ENCODE measurements around the gene FAF1. TPM values are rescaled to one million over a fixed set of nuclear protein-coding genes. Genes with fewer than 3 reads are reported as not detected.

The FAF1 gene
- total RNA-seq, 2 donors from 2014 or later, result 60.3 to 66.7 TPM

DNA sequence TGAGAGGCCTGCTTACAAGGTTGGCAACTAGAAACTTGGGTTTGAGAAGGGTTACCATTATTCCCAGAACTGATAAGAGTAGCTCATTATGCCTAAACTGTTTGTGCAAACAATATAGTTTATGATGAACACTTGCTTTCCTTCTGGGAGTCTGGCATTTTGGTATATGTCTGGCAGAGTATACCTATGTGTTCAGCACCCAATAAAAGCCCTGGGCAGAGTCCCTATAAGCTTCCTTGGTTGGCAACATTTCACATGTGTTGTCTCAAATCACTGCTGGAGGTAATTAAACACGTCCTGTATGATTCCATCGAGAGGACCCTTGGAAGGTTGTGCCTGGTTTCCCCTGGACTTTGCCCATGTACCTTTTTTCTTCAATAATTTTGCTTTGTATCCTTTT lies 497.1 kb downstream of the FAF1 start:
- H3K4me3 ChIP-seq, result no peak overlapping the region
- H3K4me1 ChIP-seq, result no peaks in the 10 kb centered on the region
- H3K9me3 ChIP-seq, result no peaks in the 10 kb centered on the region
- no peak overlapping the region for H3K27ac ChIP-seq
- H3K9ac ChIP-seq (ENCODE audit: low read depth in 2 of 2, low read length in 2 of 2), result no peak overlapping the region
- intact Hi-C loops (cut with DNase I), result no loop called here
- TF ChIP-seq, protein P1, sequence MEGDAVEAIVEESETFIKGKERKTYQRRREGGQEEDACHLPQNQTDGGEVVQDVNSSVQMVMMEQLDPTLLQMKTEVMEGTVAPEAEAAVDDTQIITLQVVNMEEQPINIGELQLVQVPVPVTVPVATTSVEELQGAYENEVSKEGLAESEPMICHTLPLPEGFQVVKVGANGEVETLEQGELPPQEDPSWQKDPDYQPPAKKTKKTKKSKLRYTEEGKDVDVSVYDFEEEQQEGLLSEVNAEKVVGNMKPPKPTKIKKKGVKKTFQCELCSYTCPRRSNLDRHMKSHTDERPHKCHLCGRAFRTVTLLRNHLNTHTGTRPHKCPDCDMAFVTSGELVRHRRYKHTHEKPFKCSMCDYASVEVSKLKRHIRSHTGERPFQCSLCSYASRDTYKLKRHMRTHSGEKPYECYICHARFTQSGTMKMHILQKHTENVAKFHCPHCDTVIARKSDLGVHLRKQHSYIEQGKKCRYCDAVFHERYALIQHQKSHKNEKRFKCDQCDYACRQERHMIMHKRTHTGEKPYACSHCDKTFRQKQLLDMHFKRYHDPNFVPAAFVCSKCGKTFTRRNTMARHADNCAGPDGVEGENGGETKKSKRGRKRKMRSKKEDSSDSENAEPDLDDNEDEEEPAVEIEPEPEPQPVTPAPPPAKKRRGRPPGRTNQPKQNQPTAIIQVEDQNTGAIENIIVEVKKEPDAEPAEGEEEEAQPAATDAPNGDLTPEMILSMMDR (IDR thresholded peaks at IDR 0.05), result no peak
- DNase-seq, result no peak
- no peaks in the 10 kb centered on the region for H3K27me3 ChIP-seq
- no peaks in the 10 kb centered on the region for H3K36me3 ChIP-seq

DNA sequence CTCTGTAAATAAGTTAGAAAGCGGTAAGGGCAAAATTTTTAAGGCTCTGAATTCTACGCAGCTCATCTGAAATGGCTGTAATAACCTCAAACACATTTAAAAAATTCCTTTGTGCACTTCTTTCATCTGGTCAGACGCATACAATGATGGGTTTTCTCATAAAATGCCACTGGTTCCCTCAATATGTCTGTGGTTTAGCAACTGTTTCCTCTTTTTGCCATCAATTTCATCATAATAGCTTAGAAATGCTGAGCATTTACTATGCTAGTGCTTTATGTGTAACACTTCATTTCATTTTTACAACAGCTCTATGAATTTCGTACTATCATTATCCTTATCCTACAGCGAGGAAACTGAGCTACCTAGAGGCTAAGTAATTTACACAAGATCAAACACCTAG lies 501.6 kb downstream of the FAF1 start:
- Histone ChIP-seq H3K9ac (ENCODE audit: low read depth in 2 of 2, low read length in 2 of 2) (no peak overlapping the region), H3K27me3 (no peaks in the 10 kb centered on the region), H3K4me3 (no peak overlapping the region), H3K36me3 (no peaks in the 10 kb centered on the region), H3K4me1 (no peaks in the 10 kb centered on the region), H3K9me3 (no peaks in the 10 kb centered on the region), H3K27ac (no peak overlapping the region)
- intact Hi-C loops (cut with DNase I), result no loop called here
- no peak for DNase-seq
- TF ChIP-seq, protein P1 (IDR thresholded peaks at IDR 0.05), result no peak

DNA sequence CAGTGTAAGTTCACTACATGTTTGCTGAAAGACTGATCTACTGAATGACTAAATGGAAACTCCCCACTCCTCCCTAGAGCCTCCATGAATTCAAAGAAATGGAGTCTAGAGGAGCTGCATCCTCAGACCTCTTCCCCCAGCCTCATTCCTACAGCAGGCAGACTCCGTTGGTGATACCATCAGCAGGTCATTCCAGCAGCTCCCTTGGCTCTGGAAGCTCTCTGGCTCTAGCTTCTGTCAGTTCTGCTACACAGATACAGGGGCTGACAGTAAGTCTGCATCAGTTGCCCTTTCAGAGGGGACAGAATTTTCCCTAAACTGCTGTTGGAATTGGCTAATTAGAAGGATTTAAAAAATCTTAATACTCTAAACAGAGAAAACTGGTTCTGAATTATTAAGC lies 505.2 kb downstream of the FAF1 start:
- H3K27ac ChIP-seq, result no peak overlapping the region
- no peaks in the 10 kb centered on the region for H3K9me3 ChIP-seq
- no peaks in the 10 kb centered on the region for H3K36me3 ChIP-seq
- intact Hi-C loops (cut with DNase I), result no loop called here
- DNase-seq, result no peak
- TF ChIP-seq, protein P1 (IDR thresholded peaks at IDR 0.05), result no peak
- no peaks in the 10 kb centered on the region for H3K4me1 ChIP-seq
- H3K27me3 ChIP-seq, result no peaks in the 10 kb centered on the region
- H3K9ac ChIP-seq (ENCODE audit: low read depth in 2 of 2, low read length in 2 of 2), result no peak overlapping the region
- H3K4me3 ChIP-seq, result no peak overlapping the region

DNA sequence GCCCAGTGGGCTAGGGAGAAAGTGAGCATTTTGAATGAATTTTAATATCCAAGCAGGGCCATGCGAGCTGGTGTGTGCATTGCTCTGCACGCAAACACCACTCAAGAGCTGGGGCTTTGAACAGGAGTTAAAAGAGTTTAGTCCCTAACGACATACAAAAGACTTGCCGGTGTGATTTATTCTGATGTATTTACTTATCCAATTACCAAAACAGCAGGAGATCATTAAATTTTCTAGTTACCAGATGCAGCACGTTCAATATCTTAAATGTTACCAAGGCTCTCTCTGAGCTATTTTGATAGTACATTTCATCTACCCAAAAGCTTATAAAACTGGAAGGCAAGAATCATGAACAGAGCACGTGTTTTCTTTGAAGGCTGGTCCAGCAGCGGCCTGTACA lies 506.8 kb downstream of the FAF1 start:
- Histone ChIP-seq H3K9ac (ENCODE audit: low read depth in 2 of 2, low read length in 2 of 2) (no peak overlapping the region), H3K9me3 (no peaks in the 10 kb centered on the region), H3K4me1 (no peaks in the 10 kb centered on the region), H3K36me3 (no peaks in the 10 kb centered on the region), H3K27ac (no peak overlapping the region), H3K27me3 (no peaks in the 10 kb centered on the region), H3K4me3 (no peak overlapping the region)
- intact Hi-C loops (cut with DNase I), result no loop called here
- TF ChIP-seq, protein P1 (IDR thresholded peaks at IDR 0.05), result no peak
- no peak for DNase-seq

DNA sequence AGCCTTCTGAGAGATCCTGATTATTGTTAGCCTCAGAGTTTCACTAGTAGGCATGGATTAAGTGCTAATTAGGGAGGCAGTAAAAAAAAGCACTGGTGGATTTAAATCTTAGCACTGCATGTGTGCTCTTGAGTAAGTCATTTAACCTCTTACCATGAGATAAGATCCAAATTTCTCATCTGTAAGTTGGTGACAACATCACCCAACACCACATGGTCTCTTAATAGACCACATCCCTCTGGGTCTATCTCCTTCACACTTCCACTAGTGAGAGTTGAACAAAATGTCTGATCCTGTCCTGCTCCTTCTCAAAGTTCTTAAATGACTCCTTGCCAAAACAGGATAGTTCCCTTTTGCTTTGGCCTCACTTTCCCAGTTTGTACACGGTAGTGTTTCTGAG lies 507.4 kb downstream of the FAF1 start:
- intact Hi-C loops (cut with DNase I), result no loop called here
- TF ChIP-seq, protein P1 (IDR thresholded peaks at IDR 0.05), result no peak
- H3K36me3 ChIP-seq, result no peaks in the 10 kb centered on the region
- H3K4me1 ChIP-seq, result no peaks in the 10 kb centered on the region
- H3K27me3 ChIP-seq, result no peaks in the 10 kb centered on the region
- no peak overlapping the region for H3K4me3 ChIP-seq
- no peak overlapping the region for H3K9ac ChIP-seq (ENCODE audit: low read depth in 2 of 2, low read length in 2 of 2)
- DNase-seq, result no peak
- H3K9me3 ChIP-seq, result no peaks in the 10 kb centered on the region
- H3K27ac ChIP-seq, result no peak overlapping the region
